ENCODE measurements around the gene LYZL4.

LYZL4 gene

GRCh38 chr3:42442640-42443039 lies 32.2 kb upstream of the LYZL4 start:
- Histone ChIP-seq H3K36me3 (no peaks in the 10 kb centered on the region), H3K27me3 (peaks cover 26% of the 10 kb centered on the region), H3K4me1 (ENCODE audit: control insufficient read depth in 1 of 2, insufficient read depth in 1 of 2, low read depth in 1 of 2, low read length in 1 of 2) (no peaks in the 10 kb centered on the region), H3K27ac (no peak overlapping the region), H3K4me3 (ENCODE audit: low read depth in 1 of 2, low read length in 1 of 2) (no peak overlapping the region), H3K9me3 (no peaks in the 10 kb centered on the region)
- TF ChIP-seq CTCF (IDR thresholded peaks at IDR 0.05), result no peak

GRCh38 chr3:42441791-42442190 lies 31.4 kb upstream of the LYZL4 start:
- H3K36me3 ChIP-seq, result no peaks in the 10 kb centered on the region
- H3K4me3 ChIP-seq (ENCODE audit: low read depth in 1 of 2, low read length in 1 of 2), result no peak overlapping the region
- H3K9me3 ChIP-seq, result no peaks in the 10 kb centered on the region
- H3K4me1 ChIP-seq (ENCODE audit: control insufficient read depth in 1 of 2, insufficient read depth in 1 of 2, low read depth in 1 of 2, low read length in 1 of 2), result no peaks in the 10 kb centered on the region
- TF ChIP-seq CTCF (IDR thresholded peaks at IDR 0.05), result no peak
- H3K27ac ChIP-seq, result no peak overlapping the region
- peaks cover 26% of the 10 kb centered on the region for H3K27me3 ChIP-seq

GRCh38 chr3:42440924-42441323 lies 30.5 kb upstream of the LYZL4 start:
- no peaks in the 10 kb centered on the region for H3K4me1 ChIP-seq (ENCODE audit: control insufficient read depth in 1 of 2, insufficient read depth in 1 of 2, low read depth in 1 of 2, low read length in 1 of 2)
- H3K9me3 ChIP-seq, result no peaks in the 10 kb centered on the region
- peaks cover 26% of the 10 kb centered on the region for H3K27me3 ChIP-seq
- no peak overlapping the region for H3K27ac ChIP-seq
- no peak for TF ChIP-seq CTCF (IDR thresholded peaks at IDR 0.05)
- H3K4me3 ChIP-seq (ENCODE audit: low read depth in 1 of 2, low read length in 1 of 2), result no peak overlapping the region
- no peaks in the 10 kb centered on the region for H3K36me3 ChIP-seq

- Histone ChIP-seq H3K9me3 (no peaks in the 10 kb centered on the region), H3K4me3 (ENCODE audit: low read depth in 1 of 2, low read length in 1 of 2) (no peak overlapping the region), H3K4me1 (ENCODE audit: control insufficient read depth in 1 of 2, insufficient read depth in 1 of 2, low read depth in 1 of 2, low read length in 1 of 2) (no peaks in the 10 kb centered on the region), H3K36me3 (no peaks in the 10 kb centered on the region), H3K27me3 (peaks cover 32% of the 10 kb centered on the region), H3K27ac (no peak overlapping the region)
- no peak for TF ChIP-seq CTCF (IDR thresholded peaks at IDR 0.05)
These were observed 29.1 kb upstream of the LYZL4 start for GRCh38 chr3:42439261-42440115.

GRCh38 chr3:42438758-42439157 lies 28.3 kb upstream of the LYZL4 start:
- Histone ChIP-seq H3K36me3 (no peaks in the 10 kb centered on the region), H3K4me1 (ENCODE audit: control insufficient read depth in 1 of 2, insufficient read depth in 1 of 2, low read depth in 1 of 2, low read length in 1 of 2) (no peaks in the 10 kb centered on the region), H3K9me3 (no peaks in the 10 kb centered on the region), H3K4me3 (ENCODE audit: low read depth in 1 of 2, low read length in 1 of 2) (no peak overlapping the region), H3K27ac (no peak overlapping the region), H3K27me3 (peaks cover 37% of the 10 kb centered on the region)
- TF ChIP-seq CTCF (IDR thresholded peaks at IDR 0.05), result no peak
